ENCODE results near the gene RIMKLB.
"Not testable (repeated sequence)": the region's sequence is repeated elsewhere in the genome, so short reads cannot be mapped to it uniquely, and the experiment has no call there.

RIMKLB gene

DNA sequence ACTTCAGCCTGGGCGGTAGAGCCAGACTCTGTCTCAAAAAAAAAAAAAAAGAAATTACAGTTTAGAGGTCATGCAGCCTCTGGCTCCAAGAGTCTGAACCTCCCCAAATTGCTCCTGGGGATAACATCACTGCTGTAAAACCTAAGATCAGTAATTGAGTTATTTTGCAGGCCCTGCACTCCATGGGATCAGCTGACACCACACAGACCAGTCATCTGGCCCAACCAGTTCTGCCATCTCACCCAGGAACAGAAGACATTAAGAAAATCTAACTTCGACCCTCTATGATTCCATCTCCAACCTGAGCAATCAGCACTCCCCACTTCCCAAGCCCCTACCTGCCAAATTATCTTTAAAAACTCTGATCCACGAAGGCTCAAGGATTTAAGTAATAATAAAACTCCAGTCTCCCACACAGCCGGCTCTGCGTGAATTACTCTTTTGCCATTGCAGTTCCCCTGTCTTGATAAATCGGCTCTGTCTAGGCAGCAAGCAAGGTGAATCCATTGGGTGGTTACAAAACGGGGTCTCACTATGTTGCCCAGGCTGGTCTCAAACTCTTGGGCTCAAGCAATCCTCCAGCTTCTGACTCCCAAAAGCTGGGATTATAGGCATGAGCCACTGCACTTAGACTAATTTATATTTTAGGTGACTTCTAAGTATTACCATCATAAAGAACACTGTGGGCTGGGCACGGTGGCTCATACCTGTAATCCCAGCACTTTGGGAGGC is 123.1 kb downstream of the RIMKLB start:
- DNase-seq = not testable (repeated sequence)

DNA sequence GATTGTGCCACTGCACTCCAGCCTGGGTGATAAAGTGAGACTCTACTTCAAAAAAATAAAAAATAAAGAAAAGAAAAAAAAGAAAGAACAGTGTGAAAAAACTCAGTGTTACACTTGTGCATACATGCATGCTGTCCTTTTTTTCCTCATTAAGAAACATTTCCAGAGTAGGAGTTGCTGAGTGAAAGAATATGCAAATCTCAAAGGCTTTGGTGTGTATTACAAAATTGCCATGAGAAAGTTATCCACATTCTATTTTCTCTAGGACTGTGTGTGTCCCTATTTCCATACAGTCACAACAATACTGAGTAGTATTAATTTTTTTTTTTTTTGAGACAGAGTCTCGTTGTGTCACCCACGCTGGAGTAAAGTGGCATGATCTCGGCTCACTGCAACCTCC is 123.8 kb downstream of the RIMKLB start:
- DNase-seq = no peak

DNA sequence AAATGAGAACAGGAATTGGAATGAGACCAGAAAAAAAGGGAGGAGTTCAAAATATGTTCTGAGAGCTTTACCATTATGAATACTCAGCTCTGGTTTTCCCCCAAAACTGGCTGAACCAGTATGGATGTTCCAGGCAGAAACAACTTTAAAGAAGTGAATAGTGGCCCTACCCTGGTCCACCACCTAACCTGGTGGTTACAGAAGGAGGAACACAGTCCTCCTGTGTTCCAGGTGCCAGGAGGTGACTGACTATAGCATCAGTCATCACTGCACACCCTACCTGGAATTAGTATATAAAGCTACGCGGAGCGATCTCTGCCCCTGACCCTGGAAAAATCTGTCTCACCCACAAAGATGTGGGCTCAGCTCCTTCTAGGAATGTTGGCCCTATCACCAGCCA is 124.5 kb downstream of the RIMKLB start, which contains the start of gene A2ML1:
Gene A2ML1 (plus strand): TSS at position 324 of the 400 bp plus-strand sequence. CDS start 31 bp downstream, at position 355.
- DNase-seq = no peak

DNA sequence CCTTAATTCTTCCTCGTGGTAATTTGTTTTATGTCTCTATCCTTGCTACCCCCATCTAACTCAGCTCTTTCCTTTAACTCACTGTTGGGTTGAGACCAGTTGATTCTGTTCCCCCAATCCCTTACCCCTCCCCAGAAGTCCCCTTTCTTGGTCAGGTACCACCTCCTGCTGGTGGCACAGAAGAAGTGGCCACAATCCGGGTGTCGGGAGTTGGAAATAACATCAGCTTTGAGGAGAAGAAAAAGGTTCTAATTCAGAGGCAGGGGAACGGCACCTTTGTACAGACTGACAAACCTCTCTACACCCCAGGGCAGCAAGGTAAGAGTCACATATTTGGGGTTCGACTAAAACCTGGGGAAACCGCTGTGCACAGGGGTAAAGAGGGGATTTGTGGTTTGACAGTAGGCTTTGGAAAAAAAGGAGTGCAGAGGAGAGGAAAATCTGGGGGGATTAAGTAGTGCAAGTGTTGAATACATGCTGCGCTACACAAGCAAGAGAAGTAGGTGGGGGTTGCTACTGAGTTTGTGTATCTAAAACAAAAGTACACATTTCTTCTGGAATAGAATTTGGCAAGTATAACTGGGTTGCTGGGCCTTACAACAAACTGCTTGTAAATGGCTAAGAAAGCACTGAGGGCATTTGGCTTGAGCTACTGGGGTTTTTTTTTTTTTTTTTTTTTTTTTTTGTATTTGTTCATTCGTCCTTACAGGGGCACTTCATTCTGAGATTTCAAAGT is 125.9 kb downstream of the RIMKLB start:
- no peak for DNase-seq

DNA sequence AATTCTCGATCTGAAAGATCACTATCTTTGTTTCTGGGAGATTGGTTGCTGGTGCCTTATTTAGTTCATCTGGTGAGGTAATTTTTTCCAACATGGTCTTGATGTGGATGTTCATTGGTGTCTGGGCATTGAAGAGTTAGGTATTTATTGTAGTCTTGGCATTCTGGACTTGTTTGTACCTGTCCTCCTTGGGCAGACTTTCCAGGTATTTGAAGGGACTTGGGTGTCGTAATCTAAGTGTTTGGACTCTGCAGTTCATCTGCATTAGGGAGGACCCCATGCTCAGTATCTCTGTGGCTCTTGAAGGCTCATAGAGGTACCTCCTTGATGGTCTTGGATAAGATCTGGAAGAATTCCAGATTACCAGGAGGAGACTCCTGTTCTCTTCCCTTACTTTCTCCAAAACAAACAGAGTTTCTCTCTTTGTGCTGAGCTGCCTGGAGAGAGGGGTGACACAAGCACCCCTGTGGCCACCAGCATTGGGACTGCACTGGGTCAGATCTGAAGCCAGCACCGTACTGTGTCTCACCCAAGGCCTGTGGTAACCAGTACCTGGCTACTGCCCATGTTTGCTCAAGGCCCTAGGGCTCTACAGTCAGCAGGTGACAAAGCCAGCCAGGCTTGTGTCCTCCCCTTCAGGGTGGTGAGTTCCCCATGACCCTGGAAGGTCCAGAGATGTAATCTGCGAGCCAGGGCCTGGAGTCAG is 129.9 kb downstream of the RIMKLB start:
- DNase-seq = no peak

DNA sequence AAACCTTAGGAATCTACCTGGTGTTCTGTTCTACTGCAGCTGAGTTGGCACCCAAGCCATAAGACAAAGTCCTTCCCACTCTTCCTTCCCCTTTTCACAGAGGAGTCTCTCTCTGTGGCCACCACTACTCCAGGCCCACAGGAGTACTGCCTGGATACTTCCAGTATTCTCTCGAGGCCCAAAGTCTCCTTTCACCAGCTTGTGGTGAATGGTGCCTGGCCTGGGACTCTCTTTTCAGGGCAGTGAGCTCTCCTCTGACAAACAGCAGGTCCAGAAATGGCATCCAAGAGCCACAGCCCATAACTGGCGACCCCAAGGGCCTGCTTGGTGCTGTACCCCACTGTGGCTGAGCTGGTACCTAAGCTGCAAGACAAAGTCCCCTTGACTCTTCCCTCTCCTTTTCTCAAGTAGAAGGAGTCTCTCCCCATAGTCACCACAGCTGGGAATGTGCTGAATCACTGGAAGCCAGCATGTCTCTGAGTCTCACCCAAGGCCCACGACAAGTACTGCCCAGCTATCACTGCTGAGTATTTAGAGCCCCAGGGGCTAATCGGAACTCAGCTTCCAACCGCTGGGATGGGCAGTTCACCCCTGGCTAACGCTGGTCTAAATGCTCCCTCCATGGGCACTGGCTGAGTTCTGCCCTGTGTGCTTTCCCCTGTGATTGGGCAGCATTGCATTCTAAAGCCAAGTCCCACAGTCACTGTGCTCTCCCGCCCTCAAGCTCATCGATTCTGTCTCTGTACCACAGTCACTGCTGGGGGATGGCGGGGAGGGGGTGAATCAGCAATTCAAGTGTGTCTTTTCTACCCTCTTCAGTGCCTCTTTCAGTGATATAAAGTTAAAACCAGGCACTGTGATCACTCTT is 130.7 kb downstream of the RIMKLB start:
- peak; percentile 31 to 48 for DNase-seq

DNA sequence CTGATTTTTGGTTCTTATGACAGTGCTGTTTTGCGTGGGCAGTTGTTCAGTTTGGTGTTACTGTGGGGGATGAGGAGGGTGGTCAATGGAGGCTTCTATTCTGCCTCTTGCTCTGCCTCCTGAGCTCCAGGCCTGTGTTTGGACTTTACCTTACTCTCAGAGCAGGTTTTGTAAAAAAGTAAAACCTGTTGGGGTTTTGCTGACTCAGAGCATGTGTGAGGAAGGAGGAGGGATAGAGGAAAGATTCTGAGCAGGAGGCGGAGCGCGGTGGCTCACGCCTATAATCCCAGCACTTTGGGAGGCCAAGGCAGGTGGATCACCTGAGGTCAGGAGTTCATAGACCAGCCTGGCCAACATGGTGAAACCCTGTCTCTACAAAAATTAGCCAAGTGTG is 131.3 kb downstream of the RIMKLB start:
- no peak for DNase-seq

DNA sequence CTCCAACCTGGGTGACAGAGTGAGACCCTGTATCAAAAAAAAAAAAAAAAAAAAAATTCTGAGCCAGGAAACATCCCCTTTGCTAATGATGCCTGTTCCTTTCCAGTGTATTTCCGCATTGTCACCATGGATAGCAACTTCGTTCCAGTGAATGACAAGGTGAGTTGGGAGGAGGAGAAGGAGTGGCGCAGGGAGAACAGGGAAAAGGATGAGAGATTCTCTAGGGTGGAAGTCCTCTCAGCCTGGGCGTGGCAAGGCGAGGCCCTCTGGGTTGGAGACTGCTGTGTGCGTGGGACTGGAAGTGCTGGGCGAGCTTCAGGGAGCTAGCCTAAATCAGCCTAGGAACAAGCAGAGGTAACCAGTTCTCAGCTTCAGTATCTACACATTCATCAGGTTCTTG is 131.8 kb downstream of the RIMKLB start:
- no peak for DNase-seq

DNA sequence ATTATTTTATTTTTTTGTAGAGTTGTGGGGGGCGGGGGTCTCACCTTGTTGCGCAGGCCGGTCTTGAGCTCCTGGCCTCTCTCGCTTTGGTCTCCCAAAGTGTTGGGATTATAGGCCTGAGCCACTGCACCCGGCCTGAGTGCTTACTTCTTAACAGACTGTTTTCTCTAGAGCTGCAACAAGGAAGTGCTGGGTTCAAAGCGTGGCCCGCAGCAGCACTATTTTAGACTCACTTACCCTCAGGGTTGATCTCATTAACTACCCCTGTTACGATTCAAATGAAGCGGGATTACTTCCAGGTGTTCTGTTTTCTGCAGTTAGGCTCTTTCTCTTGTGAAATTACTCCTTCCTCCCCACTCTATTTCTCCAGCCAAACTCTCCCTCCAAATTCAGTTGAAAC is 133.3 kb downstream of the RIMKLB start:
- no peak for DNase-seq

DNA sequence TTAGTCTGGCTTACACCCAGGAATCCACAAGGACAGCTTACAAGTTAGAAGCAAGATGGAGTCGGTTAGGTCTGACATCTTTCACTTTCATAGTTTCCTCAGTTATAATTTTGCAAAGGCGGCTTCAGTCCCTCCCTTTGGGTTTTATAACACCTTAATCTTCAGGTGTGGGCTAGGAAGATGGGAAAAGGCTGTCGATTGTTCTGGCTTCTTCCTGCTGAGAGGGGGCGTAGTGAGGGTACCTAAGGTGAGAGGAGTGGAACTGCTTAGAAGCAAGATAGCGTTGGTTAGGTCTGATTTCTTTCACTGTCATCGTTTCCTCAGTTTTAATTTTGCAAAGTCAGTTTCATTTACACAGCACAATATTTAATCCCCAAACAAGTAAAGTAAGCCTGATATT is 134.7 kb downstream of the RIMKLB start:
- no peak for DNase-seq

Data from inflammatory macrophage (primary cell).